NK-92 (cell line): Measurements from ENCODE around the gene PXDN.
"Not testable (repeated sequence)": the region's sequence is repeated elsewhere in the genome, so short reads cannot be mapped to it uniquely, and the experiment has no call there.

ENCODE experiments used
- DNase-seq: peaks from one replicate; lab custom pipeline; 2025; ENCODE audit not compliant: unreplicated experiment; lab: John Stamatoyannopoulos, UW

The PXDN gene

DNA sequence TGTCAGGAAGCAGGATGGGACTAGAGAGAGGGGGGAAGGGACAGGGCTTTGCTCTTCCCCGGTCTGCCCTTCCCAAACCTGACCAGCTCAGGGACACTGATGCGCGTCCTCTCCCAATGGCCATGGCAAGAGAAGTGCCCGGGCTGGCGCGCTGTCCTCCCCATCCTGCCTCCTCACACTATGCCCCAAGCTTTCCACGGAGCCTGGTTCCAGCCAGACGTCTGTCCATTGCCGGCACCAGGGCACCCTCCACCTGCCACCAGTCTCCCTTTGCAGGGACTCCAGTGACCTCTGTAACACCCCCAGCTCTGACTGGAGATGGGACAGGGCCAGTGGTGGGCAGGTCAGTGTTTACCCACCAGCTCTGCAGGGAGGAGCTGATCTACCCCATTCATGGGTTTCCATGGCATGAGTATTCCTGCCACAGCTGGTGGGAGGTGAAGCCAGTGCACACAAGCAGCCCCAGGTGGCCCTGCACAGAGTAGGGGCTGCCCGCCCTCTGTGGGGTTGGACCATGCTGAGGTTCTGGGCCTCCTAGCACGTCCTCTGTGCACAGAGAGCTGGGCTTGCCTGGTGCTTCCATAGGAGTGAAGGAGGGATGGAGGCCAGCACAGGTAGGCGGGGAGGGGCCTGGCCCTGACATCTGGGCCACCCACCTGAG, 109.5 kb downstream of the PXDN start:
- no peak for DNase-seq

DNA sequence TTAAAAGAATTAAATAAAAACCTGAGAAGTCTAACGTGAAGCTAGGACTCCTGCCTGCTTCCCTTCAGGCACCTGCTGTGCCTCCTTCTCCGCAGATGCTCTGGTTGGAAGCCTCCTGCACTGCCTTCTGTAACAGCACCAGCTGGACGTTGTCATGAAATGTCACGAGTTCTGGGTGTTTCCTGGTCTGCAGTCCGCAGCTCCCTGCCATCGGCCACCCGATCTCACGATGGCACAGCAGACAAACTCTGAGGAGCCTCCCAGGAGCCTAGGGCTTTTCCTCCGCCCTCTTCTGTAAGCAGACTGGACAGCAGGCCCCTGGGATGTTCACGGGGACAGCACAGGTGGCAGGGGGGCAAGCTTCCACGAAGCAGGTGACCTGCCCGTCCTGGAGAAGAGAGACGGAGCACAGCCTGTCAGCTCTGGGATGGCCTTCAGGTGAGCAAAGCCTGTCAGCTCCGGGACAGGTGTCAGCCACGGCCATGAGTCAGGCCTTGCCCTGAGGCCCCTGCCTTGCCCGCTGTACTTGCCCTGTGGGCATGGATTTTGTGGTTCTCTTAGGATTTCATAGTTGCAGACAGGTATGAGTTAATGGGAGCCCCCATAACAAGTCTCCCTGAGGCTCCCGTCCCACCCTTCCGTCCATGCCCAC, 110.3 kb downstream of the PXDN start:
- no peak for DNase-seq

DNA sequence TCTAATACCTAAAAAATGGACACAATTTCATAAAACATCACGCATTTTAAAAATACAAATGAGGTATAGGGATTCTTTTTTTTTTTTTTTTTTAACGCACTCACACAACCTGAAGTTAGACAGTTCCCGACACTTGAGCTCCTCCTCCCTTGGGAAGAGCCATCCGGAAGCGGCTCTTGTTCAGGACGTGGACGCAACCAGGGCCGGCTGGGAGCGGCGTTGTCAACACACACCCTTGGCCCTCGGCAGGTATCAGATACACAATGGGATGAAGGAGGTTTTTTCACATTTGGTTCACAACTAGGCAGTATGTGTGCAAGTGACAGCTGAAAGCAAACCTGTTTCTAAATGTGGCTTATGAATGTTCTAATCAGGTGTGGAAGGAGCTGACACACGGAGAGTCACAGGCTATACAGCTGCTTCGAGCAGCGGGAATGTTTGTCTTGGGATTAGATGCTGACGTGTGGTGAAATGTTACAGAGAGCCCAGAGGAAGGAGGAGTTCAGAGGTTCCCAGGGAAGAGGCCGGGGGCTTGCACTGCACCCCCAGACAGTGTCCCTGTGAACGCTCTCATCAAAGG, 111.1 kb downstream of the PXDN start:
- DNase-seq = no peak

GRCh38 chr2:1632510-1632909, 111.8 kb downstream of the PXDN start:
- DNase-seq = no peak

DNA sequence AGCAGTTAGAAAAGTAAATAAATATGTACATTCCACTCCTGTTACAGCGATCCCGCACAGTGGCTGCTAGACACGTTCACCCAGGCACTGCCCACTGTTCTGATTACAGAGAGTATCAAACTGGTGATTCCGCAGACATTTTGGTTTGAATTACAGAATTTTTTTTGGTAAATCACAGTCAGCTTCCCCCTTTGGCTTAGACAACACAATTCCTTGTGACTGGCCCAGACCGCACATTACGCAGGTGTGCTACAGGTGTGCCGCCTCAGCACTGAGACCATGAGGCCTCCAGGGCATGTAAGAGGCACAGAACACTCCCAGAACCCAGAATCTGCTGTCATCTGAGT, 112.3 kb downstream of the PXDN start:
- DNase-seq = no peak

GRCh38 chr2:1631292-1632001, 112.9 kb downstream of the PXDN start:
- no peak for DNase-seq

- no peak for DNase-seq
Measured at GRCh38 chr2:1628893-1629292, 115.4 kb downstream of the PXDN start.

- DNase-seq = no peak
Measured at GRCh38 chr2:1627628-1628381, 116.5 kb downstream of the PXDN start.

GRCh38 chr2:1626271-1626681, 118.0 kb downstream of the PXDN start:
- no peak for DNase-seq

- no peak for DNase-seq
Measured at GRCh38 chr2:1625281-1626001, 118.9 kb downstream of the PXDN start.

GRCh38 chr2:1623906-1624445, 120.3 kb downstream of the PXDN start:
- DNase-seq = no peak

- DNase-seq = no peak
Measured at GRCh38 chr2:1622521-1623200, 121.7 kb downstream of the PXDN start.

GRCh38 chr2:1621976-1622375, 122.3 kb downstream of the PXDN start:
- not testable (repeated sequence) for DNase-seq

- DNase-seq = no peak
Measured at GRCh38 chr2:1621501-1621900, 122.8 kb downstream of the PXDN start.

GRCh38 chr2:1621041-1621440, 123.3 kb downstream of the PXDN start:
- no peak for DNase-seq

GRCh38 chr2:1620081-1620480, 124.2 kb downstream of the PXDN start:
- no peak for DNase-seq

- no peak for DNase-seq
Measured at GRCh38 chr2:1619556-1619955, 124.8 kb downstream of the PXDN start.

DNA sequence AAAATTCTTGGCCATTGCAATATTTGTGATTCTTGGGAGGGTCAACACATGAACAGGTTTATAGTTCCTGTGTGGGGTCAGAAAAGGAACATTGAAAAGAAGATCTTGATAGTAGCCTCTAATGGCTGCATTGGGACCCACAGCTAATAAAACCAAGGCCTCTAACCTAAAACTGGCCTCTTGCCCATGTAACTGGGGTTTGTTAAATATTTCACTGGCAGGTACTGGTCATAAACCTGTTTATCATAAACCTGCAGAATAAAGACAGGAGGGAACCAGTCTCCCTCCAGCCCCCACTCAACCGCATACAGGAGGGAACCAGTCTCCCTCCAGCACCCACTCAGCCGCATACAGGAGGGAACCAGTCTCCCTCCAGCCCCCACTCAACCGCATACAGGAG, 125.3 kb downstream of the PXDN start:
- DNase-seq = no peak

DNA sequence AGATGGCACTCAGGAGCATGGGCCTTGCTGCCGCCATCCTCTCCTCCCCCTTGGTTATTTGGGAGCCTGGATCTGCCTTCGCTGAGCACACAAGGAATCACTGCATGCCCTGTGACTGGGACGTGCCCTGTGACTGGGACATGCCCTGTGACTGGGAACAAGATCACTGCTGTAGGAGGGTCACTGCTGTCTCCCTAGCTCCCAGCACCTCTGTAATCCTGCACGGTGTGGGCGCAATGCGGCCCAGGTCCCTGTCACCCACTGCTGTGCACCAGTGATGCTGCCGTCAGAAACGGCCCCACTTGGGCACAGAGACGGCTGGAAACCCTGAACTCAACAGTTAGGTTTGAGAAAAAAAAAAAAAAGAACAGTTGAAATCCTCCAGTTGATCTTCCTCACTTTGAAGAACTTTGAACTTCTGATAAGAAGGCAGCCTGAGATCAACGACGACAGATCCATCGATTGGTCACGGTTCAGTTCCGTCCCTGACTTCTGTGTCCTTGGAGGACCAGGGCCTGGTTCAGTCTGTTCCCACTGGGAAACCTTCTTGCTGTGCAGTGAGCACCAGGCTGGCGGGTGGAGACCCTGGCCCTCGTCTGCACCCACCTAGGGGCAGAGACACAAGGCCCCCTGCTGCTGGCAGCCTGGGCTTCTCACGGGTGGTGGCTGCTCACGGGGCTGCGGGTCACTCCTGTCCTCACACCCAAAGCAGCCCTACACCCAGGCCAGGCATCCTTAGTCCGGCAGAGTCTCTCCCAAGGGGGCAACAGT, 125.9 kb downstream of the PXDN start:
- no peak for DNase-seq
